Kidney epithelial cell (primary cell): ENCODE measurements around the gene KCNQ1. TPM values are rescaled to one million over a fixed set of nuclear protein-coding genes. Genes with fewer than 3 reads are reported as not detected.

Source experiments
- DNase-seq: peaks from one replicate; pipeline ENCODE4 v3.0.0-alpha.2; 2010; ENCODE audit warnings: low read depth
- H3K27me3 ChIP-seq: 2 replicates; pipeline ENCODE4 v1.6.0; 2011; ENCODE audit warnings: low read length; ENCODE audit not compliant: control insufficient read depth, insufficient read depth
- H3K36me3 ChIP-seq: 2 replicates; pipeline ENCODE4 v1.5.1; 2011; ENCODE audit warnings: low read length; ENCODE audit not compliant: control insufficient read depth, insufficient read depth
- H3K4me3 ChIP-seq: 2 replicates; pipeline ENCODE4 v1.5.1; 2011; ENCODE audit warnings: low read depth, mild to moderate bottlenecking, control low read depth, low read length
- CTCF ChIP-seq: IDR thresholded peaks from 2 replicates; pipeline ENCODE4 v1.5.1; 2011; ENCODE audit warnings: mild to moderate bottlenecking, moderate library complexity, low read length, control low read depth, inconsistent platforms; ENCODE audit not compliant: insufficient read depth, poor library complexity, severe bottlenecking
- total RNA-seq: library from RNA; depleted of rRNA; stranded (reverse); fragments of >200 nt; gene quantifications from 2 replicates; pipeline ENCODE4 v1.2.3, GENCODE V29; 2015

The KCNQ1 gene
- total RNA-seq, 1 donor from 2014 or later: 2.3 TPM

GRCh38 chr11:2511421-2512369, 66.9 kb downstream of the KCNQ1 start:
- H3K27me3 ChIP-seq: peaks cover 6% of the 10 kb centered on the region
- DNase-seq: no peak
- H3K4me3 ChIP-seq: no peak overlapping the region
- H3K36me3 ChIP-seq: no peaks in the 10 kb centered on the region
- no peak for TF ChIP-seq CTCF

GRCh38 chr11:2512431-2513407, 67.9 kb downstream of the KCNQ1 start:
- TF ChIP-seq CTCF: no peak
- no peaks in the 10 kb centered on the region for H3K36me3 ChIP-seq
- no peak for DNase-seq

GRCh38 chr11:2513441-2513840, 68.6 kb downstream of the KCNQ1 start:
- H3K4me3 ChIP-seq: no peak overlapping the region
- DNase-seq: no peak
- peaks cover 4% of the 10 kb centered on the region for H3K27me3 ChIP-seq
- H3K36me3 ChIP-seq: no peaks in the 10 kb centered on the region
- TF ChIP-seq CTCF: no peak

More at GRCh38 chr11:2512431-2513407, 67.9 kb downstream of the KCNQ1 start:
- Histone ChIP-seq H3K4me3 (no peak overlapping the region), H3K27me3 (peaks cover 3% of the 10 kb centered on the region)

DNA sequence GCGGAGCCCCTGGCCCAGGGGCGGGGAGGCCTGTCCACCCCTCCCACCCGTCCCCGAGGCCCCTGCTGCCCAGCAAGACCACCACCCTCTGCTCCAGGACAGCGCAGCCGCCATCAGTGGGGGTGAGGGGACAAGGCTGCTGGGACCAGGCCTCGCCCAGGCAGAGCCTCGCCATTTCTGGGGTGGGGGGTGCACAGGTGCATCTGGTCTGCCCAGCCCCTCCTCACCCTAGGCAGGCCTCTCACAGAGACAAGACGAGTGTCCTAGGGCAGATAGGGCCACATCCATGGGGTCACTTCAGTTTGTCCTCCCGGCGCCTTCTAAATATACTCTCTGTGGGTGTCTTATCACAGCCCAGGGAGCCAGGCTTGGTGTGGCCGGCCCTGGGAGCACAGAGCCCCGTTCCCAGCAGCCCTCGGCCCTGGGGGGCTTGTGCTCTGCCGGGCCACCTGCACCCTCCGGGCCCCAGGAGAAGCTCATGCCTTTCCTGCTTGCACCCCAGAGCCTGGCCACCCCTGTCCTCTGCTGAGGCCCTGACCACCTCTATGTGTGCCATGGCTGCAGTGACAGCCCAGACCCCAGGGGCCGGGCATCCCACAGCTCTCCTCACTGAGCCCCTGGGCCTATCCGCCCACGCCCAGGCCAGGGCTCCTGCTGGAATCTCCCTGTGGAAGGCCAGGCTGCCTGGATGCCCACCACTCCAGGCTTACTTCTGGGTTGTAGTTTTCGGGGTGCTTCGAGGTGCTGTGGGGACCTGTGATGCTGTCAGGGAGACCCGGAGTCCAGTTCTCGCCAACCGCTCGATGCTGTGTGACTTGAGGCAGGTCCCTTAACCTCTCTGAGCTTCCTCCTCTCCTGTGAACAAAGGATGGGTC, 70.8 kb downstream of the KCNQ1 start:
- Histone ChIP-seq H3K36me3 (no peaks in the 10 kb centered on the region), H3K27me3 (peaks cover 7% of the 10 kb centered on the region), H3K4me3 (no peak overlapping the region)
- no peak for DNase-seq
- no peak for TF ChIP-seq CTCF

- no peak for TF ChIP-seq CTCF
- H3K36me3 ChIP-seq: no peaks in the 10 kb centered on the region
- H3K4me3 ChIP-seq: no peak overlapping the region
- peaks cover 7% of the 10 kb centered on the region for H3K27me3 ChIP-seq
- DNase-seq: no peak
Measured at GRCh38 chr11:2516276-2517015, 71.6 kb downstream of the KCNQ1 start.
